HUES64 (cell line): Measurements from ENCODE around the gene RGL2.

Experiments used
- H3K27ac ChIP-seq: 2 replicates; pipeline ENCODE4 v1.7.0; 2013; ENCODE audit warnings: low read depth, low read length, inconsistent platforms
- H3K27me3 ChIP-seq: 2 replicates; pipeline ENCODE4 v1.6.1; 2013; ENCODE audit warnings: mild to moderate bottlenecking, low read length; ENCODE audit not compliant: insufficient read depth
- H3K36me3 ChIP-seq: 2 replicates; pipeline ENCODE4 v1.6.1; 2013; ENCODE audit warnings: mild to moderate bottlenecking, low read length; ENCODE audit not compliant: insufficient read depth
- H3K4me1 ChIP-seq: 2 replicates; pipeline ENCODE4 v1.6.1; 2013; ENCODE audit warnings: mild to moderate bottlenecking, low read length, moderate library complexity; ENCODE audit not compliant: insufficient read depth
- H3K4me3 ChIP-seq: 2 replicates; pipeline ENCODE4 v1.5.1; 2013; ENCODE audit warnings: mild to moderate bottlenecking, low read length, moderate library complexity
- H3K9ac ChIP-seq: 2 replicates; pipeline ENCODE4 v1.6.1; 2013; ENCODE audit warnings: mild to moderate bottlenecking, low read depth, low read length
- H3K9me3 ChIP-seq: 2 replicates; pipeline ENCODE4 v1.6.1; 2013; ENCODE audit warnings: low read depth, low read length; ENCODE audit not compliant: insufficient read depth
- WGBS: fragments of 150-250, 120-280 bp; methylation state at CpG from one replicate; pipeline ENCODE4 v1.1.7; 2013; ENCODE audit warnings: missing lambda C conversion rate; 5-methylcytosine and 5-hydroxymethylcytosine counted together

RGL2 gene

GRCh38 chr6:33304216-33304615 lies 5.5 kb upstream of the RGL2 start:
- Histone ChIP-seq H3K9me3 (no peaks in the 10 kb centered on the region), H3K36me3 (peaks cover 13% of the 10 kb centered on the region; the same call in 1 of the 2 replicates), H3K27ac (no peak overlapping the region), H3K9ac (no peak overlapping the region), H3K27me3 (no peaks in the 10 kb centered on the region), H3K4me3 (no peak overlapping the region), H3K4me1 (no peaks in the 10 kb centered on the region)
- WGBS, result 88% methylated on average over 16 of the region's 16 CpGs

GRCh38 chr6:33301877-33302276 lies 3.1 kb upstream of the RGL2 start:
- Histone ChIP-seq H3K27me3 (no peaks in the 10 kb centered on the region), H3K36me3 (peaks cover 13% of the 10 kb centered on the region; the same call in 1 of the 2 replicates), H3K9me3 (no peaks in the 10 kb centered on the region), H3K9ac (no peak overlapping the region), H3K4me3 (no peak overlapping the region), H3K4me1 (no peaks in the 10 kb centered on the region), H3K27ac (no peak overlapping the region)
- 90% methylated on average over 2 of the region's 3 CpGs for WGBS

GRCh38 chr6:33299237-33299944 lies 649 bp upstream of the RGL2 start:
- no peaks in the 10 kb centered on the region for H3K9me3 ChIP-seq
- H3K4me3 ChIP-seq, result peak overlapping the region; percentile 78
- WGBS, result under 1% methylated on average over 54 of the region's 54 CpGs

GRCh38 chr6:33297956-33298772 lies 578 bp downstream of the RGL2 start:
- Histone ChIP-seq H3K4me3 (peak overlapping the region; percentile 78), H3K36me3 (peaks cover 26% of the 10 kb centered on the region; the same call in 1 of the 2 replicates), H3K27ac (peak overlapping the region; percentile 75; the same call in 1 of the 2 replicates), H3K4me1 (no peaks in the 10 kb centered on the region), H3K9ac (peak overlapping the region; percentile 73), H3K9me3 (no peaks in the 10 kb centered on the region), H3K27me3 (no peaks in the 10 kb centered on the region)
- whole genome bisulfite sequencing, result under 1% methylated on average over 35 of the region's 42 CpGs

More at GRCh38 chr6:33299237-33299944, 649 bp upstream of the RGL2 start:
- Histone ChIP-seq H3K27me3 (no peaks in the 10 kb centered on the region), H3K4me1 (no peaks in the 10 kb centered on the region), H3K9ac (peak overlapping the region; percentile 89), H3K36me3 (peaks cover 21% of the 10 kb centered on the region; the same call in 1 of the 2 replicates), H3K27ac (peak overlapping the region; percentile 99)

GRCh38 chr6:33297406-33297955 lies 1.3 kb downstream of the RGL2 start:
- peaks cover 33% of the 10 kb centered on the region; the same call in 1 of the 2 replicates for H3K36me3 ChIP-seq
- WGBS, result 3% methylated on average over 16 of the region's 16 CpGs

GRCh38 chr6:33296797-33297405 lies 1.8 kb downstream of the RGL2 start:
- H3K4me1 ChIP-seq, result no peaks in the 10 kb centered on the region
- H3K27ac ChIP-seq, result peak overlapping the region; percentile 71
- WGBS, result 74% methylated on average over 8 of the region's 12 CpGs

More at GRCh38 chr6:33297406-33297955, 1.3 kb downstream of the RGL2 start:
- Histone ChIP-seq H3K27me3 (no peaks in the 10 kb centered on the region), H3K27ac (peak overlapping the region; percentile 71), H3K4me3 (peak overlapping the region; percentile 78), H3K9ac (peak overlapping the region; percentile 69), H3K9me3 (no peaks in the 10 kb centered on the region), H3K4me1 (no peaks in the 10 kb centered on the region)

GRCh38 chr6:33295621-33296369 lies 2.9 kb downstream of the RGL2 start:
- no peak overlapping the region for H3K9ac ChIP-seq
- no peaks in the 10 kb centered on the region for H3K9me3 ChIP-seq
- WGBS, result 94% methylated on average over 15 of the region's 15 CpGs
- H3K27me3 ChIP-seq, result no peaks in the 10 kb centered on the region
- no peak overlapping the region for H3K27ac ChIP-seq
- H3K4me3 ChIP-seq, result no peak overlapping the region
- peaks cover 44% of the 10 kb centered on the region for H3K36me3 ChIP-seq
- H3K4me1 ChIP-seq, result no peaks in the 10 kb centered on the region

More at GRCh38 chr6:33296797-33297405, 1.8 kb downstream of the RGL2 start:
- H3K9me3 ChIP-seq, result no peaks in the 10 kb centered on the region
- peak overlapping the region; percentile 69 for H3K9ac ChIP-seq
- no peaks in the 10 kb centered on the region for H3K27me3 ChIP-seq
- peaks cover 38% of the 10 kb centered on the region for H3K36me3 ChIP-seq
- peak overlapping the region; percentile 78 for H3K4me3 ChIP-seq

GRCh38 chr6:33294086-33294823 lies 4.5 kb downstream of the RGL2 start:
- Histone ChIP-seq H3K9me3 (no peaks in the 10 kb centered on the region), H3K4me3 (no peak overlapping the region), H3K36me3 (peaks cover 45% of the 10 kb centered on the region), H3K9ac (no peak overlapping the region), H3K27ac (no peak overlapping the region), H3K27me3 (no peaks in the 10 kb centered on the region), H3K4me1 (peaks cover 3% of the 10 kb centered on the region; the same call in 1 of the 2 replicates)
- WGBS, result 92% methylated on average over 10 of the region's 10 CpGs

- WGBS, result 96% methylated on average over 15 of the region's 16 CpGs
- Histone ChIP-seq H3K27ac (no peak overlapping the region), H3K36me3 (peaks cover 45% of the 10 kb centered on the region), H3K4me3 (no peak overlapping the region), H3K4me1 (peaks cover 6% of the 10 kb centered on the region; the same call in 1 of the 2 replicates), H3K9me3 (no peaks in the 10 kb centered on the region), H3K27me3 (no peaks in the 10 kb centered on the region), H3K9ac (no peak overlapping the region)
Measured at GRCh38 chr6:33292996-33293682, 5.6 kb downstream of the RGL2 start.
